ENCODE measurements around the gene SLC4A4.

Gene SLC4A4

GRCh38 chr4:71468116-71468710 lies 129.4 kb downstream of the SLC4A4 start:
- no peak for DNase-seq (ENCODE audit: low read depth in 2 of 3, low spot score in 1 of 3)

- no peak for DNase-seq (ENCODE audit: low read depth in 2 of 3, low spot score in 1 of 3)
Measured at GRCh38 chr4:71469541-71469940, 130.7 kb downstream of the SLC4A4 start.

- DNase-seq (ENCODE audit: low read depth in 2 of 3, low spot score in 1 of 3): no peak
Measured at GRCh38 chr4:71470524-71470923, 131.7 kb downstream of the SLC4A4 start.

GRCh38 chr4:71472946-71473345 lies 134.1 kb downstream of the SLC4A4 start:
- DNase-seq (ENCODE audit: low read depth in 2 of 3, low spot score in 1 of 3): no peak

GRCh38 chr4:71473541-71474240 lies 134.9 kb downstream of the SLC4A4 start:
- DNase-seq (ENCODE audit: low read depth in 2 of 3, low spot score in 1 of 3): no peak

GRCh38 chr4:71474731-71475130 lies 135.9 kb downstream of the SLC4A4 start:
- DNase-seq (ENCODE audit: low read depth in 2 of 3, low spot score in 1 of 3): no peak

GRCh38 chr4:71476240-71476639 lies 137.4 kb downstream of the SLC4A4 start:
- DNase-seq (ENCODE audit: low read depth in 2 of 3, low spot score in 1 of 3): no peak

- no peak for DNase-seq (ENCODE audit: low read depth in 2 of 3, low spot score in 1 of 3)
Measured at GRCh38 chr4:71486550-71487343, 147.9 kb downstream of the SLC4A4 start.

- no peak for DNase-seq (ENCODE audit: low read depth in 2 of 3, low spot score in 1 of 3)
Measured at GRCh38 chr4:71487344-71487920, 148.6 kb downstream of the SLC4A4 start.

GRCh38 chr4:71494539-71494938 lies 155.7 kb downstream of the SLC4A4 start:
- DNase-seq (ENCODE audit: low read depth in 2 of 3, low spot score in 1 of 3): no peak

- DNase-seq (ENCODE audit: low read depth in 2 of 3, low spot score in 1 of 3): no peak
Measured at GRCh38 chr4:71495454-71495853, 156.6 kb downstream of the SLC4A4 start.

- DNase-seq (ENCODE audit: low read depth in 2 of 3, low spot score in 1 of 3): no peak
Measured at GRCh38 chr4:71497078-71497477, 158.3 kb downstream of the SLC4A4 start.

GRCh38 chr4:71498002-71498401 lies 159.2 kb downstream of the SLC4A4 start:
- DNase-seq (ENCODE audit: low read depth in 2 of 3, low spot score in 1 of 3): no peak

GRCh38 chr4:71498625-71499024 lies 159.8 kb downstream of the SLC4A4 start:
- no peak for DNase-seq (ENCODE audit: low read depth in 2 of 3, low spot score in 1 of 3)

GRCh38 chr4:71501992-71502391 lies 163.2 kb downstream of the SLC4A4 start:
- no peak for DNase-seq (ENCODE audit: low read depth in 2 of 3, low spot score in 1 of 3)

GRCh38 chr4:71518283-71518989 lies 179.6 kb downstream of the SLC4A4 start:
- DNase-seq (ENCODE audit: low read depth in 2 of 3, low spot score in 1 of 3): no peak

- no peak for DNase-seq (ENCODE audit: low read depth in 2 of 3, low spot score in 1 of 3)
Measured at GRCh38 chr4:71520308-71520707, 181.5 kb downstream of the SLC4A4 start.

GRCh38 chr4:71520850-71521249 lies 182.0 kb downstream of the SLC4A4 start:
- DNase-seq (ENCODE audit: low read depth in 2 of 3, low spot score in 1 of 3): no peak

- no peak for DNase-seq (ENCODE audit: low read depth in 2 of 3, low spot score in 1 of 3)
Measured at GRCh38 chr4:71524756-71525155, 185.9 kb downstream of the SLC4A4 start.

GRCh38 chr4:71526637-71527406 lies 188.0 kb downstream of the SLC4A4 start:
- DNase-seq (ENCODE audit: low read depth in 2 of 3, low spot score in 1 of 3): no peak
